Smooth muscle cell (in vitro differentiated cells): ENCODE measurements around the gene MEPCE. TPM values are rescaled to one million over a fixed set of nuclear protein-coding genes. Genes with fewer than 3 reads are reported as not detected.

Source experiments
- DNase-seq: peaks from one replicate; lab custom pipeline; 2025; ENCODE audit not compliant: unreplicated experiment; lab: John Stamatoyannopoulos, UW
- H2AFZ ChIP-seq: fragments of 200-600 bp; sonication (generic); 2 replicates; pipeline ENCODE4 v1.6.0; 2016; ENCODE audit warnings: antibody characterized with exemption, low read depth, mild to moderate bottlenecking
- H3F3A ChIP-seq: fragments of 200-600 bp; sonication (generic); 2 replicates; pipeline ENCODE4 v1.6.0; 2017; ENCODE audit warnings: antibody characterized with exemption, low read depth
- H3K27ac ChIP-seq: fragments of 200-600 bp; sonication (generic); 2 replicates; pipeline ENCODE4 v1.5.1; 2016; ENCODE audit warnings: low read depth, mild to moderate bottlenecking
- H3K27me3 ChIP-seq: fragments of 200-600 bp; sonication (generic); 2 replicates; pipeline ENCODE4 v1.6.1; 2016; ENCODE audit warnings: low read depth, mild to moderate bottlenecking
- H3K36me3 ChIP-seq: fragments of 200-600 bp; sonication (generic); 2 replicates; pipeline ENCODE4 v1.5.1; 2016; ENCODE audit warnings: low read depth
- H3K4me1 ChIP-seq: fragments of 200-600 bp; sonication (generic); 2 replicates; pipeline ENCODE4 v1.5.1; 2016; ENCODE audit warnings: low read depth
- H3K4me2 ChIP-seq: fragments of 200-600 bp; sonication (generic); 2 replicates; pipeline ENCODE4 v1.6.0; 2016; ENCODE audit warnings: mild to moderate bottlenecking
- H3K4me3 ChIP-seq: fragments of 200-600 bp; sonication (generic); 2 replicates; pipeline ENCODE4 v1.5.1; 2016; ENCODE audit warnings: mild to moderate bottlenecking
- H3K79me2 ChIP-seq: fragments of 200-600 bp; sonication (generic); 2 replicates; pipeline ENCODE4 v1.6.0; 2016; ENCODE audit warnings: low read depth, mild to moderate bottlenecking
- H3K9ac ChIP-seq: fragments of 200-600 bp; sonication (generic); 2 replicates; pipeline ENCODE4 v1.6.0; 2016; ENCODE audit warnings: low read depth
- H3K9me3 ChIP-seq: fragments of 200-600 bp; sonication (generic); replicated peaks from 2 replicates; pipeline ENCODE4 v1.5.1; 2016; ENCODE audit warnings: low read depth
- H4K20me1 ChIP-seq: fragments of 200-600 bp; sonication (generic); 2 replicates; pipeline ENCODE4 v1.6.0; 2016; ENCODE audit warnings: low read depth
- CTCF ChIP-seq: fragments of 200-600 bp; sonication (generic); IDR thresholded peaks from 2 replicates; pipeline ENCODE4 v1.5.1; 2017; ENCODE audit warnings: borderline replicate concordance, mild to moderate bottlenecking, antibody characterized with exemption; ENCODE audit not compliant: insufficient read depth, poor library complexity, severe bottlenecking
- WGBS: methylation state at CpG from one replicate; pipeline ENCODE4 v1.1.7; 2016; ENCODE audit warnings: low lambda C conversion rate; 5-methylcytosine and 5-hydroxymethylcytosine counted together
- polyA plus RNA-seq: library from polyadenylated mRNA; unstranded; fragments of >200 nt; fragmentation: Nextera tagmentation; extraction: Ambion mirVana; gene quantifications from 2 replicates; pipeline ENCODE4 v1.2.1, GENCODE V29; 2016
- total RNA-seq: library from RNA; depleted of rRNA; stranded (reverse); fragments of >200 nt; gene quantifications from 2 replicates; pipeline ENCODE4 v1.2.3, GENCODE V29; 2014

Gene MEPCE
- total and polyA plus RNA-seq, 2 experiments from 2014 or later = 14.8 to 19.7 TPM

- DNase-seq = no peak
- H3K4me3 ChIP-seq = no peak overlapping the region
- no peaks in the 10 kb centered on the region for H3F3A ChIP-seq
- no peaks in the 10 kb centered on the region for H3K4me1 ChIP-seq
- H3K27ac ChIP-seq = no peak overlapping the region
- H3K9ac ChIP-seq = no peak overlapping the region
- H4K20me1 ChIP-seq = no peaks in the 10 kb centered on the region
- H3K36me3 ChIP-seq = no peaks in the 10 kb centered on the region
- TF ChIP-seq CTCF = no peak
- H3K79me2 ChIP-seq = no peaks in the 10 kb centered on the region
- no peaks in the 10 kb centered on the region for H3K9me3 ChIP-seq
- whole genome bisulfite sequencing = 77% methylated on average over 9 of the region's 9 CpGs
- peaks cover 12% of the 10 kb centered on the region for H3K27me3 ChIP-seq
- no peak overlapping the region for H3K4me2 ChIP-seq
- no peak overlapping the region for H2AFZ ChIP-seq
Measured at GRCh38 chr7:100389437-100390088, 40.1 kb upstream of the MEPCE start.

- H3K4me3 ChIP-seq = no peak overlapping the region
- H3F3A ChIP-seq = no peaks in the 10 kb centered on the region
- no peaks in the 10 kb centered on the region for H3K9me3 ChIP-seq
- WGBS = 83% methylated on average over 3 of the region's 3 CpGs
- peaks cover 18% of the 10 kb centered on the region for H3K27me3 ChIP-seq
- H3K79me2 ChIP-seq = no peaks in the 10 kb centered on the region
- H3K27ac ChIP-seq = no peak overlapping the region
- no peaks in the 10 kb centered on the region for H3K36me3 ChIP-seq
- no peaks in the 10 kb centered on the region for H4K20me1 ChIP-seq
- H3K4me1 ChIP-seq = no peaks in the 10 kb centered on the region
- H3K9ac ChIP-seq = no peak overlapping the region
- no peak overlapping the region for H3K4me2 ChIP-seq
- no peak for DNase-seq
- TF ChIP-seq CTCF = no peak
- no peak overlapping the region for H2AFZ ChIP-seq
Measured at GRCh38 chr7:100390286-100391009, 39.2 kb upstream of the MEPCE start.

DNA sequence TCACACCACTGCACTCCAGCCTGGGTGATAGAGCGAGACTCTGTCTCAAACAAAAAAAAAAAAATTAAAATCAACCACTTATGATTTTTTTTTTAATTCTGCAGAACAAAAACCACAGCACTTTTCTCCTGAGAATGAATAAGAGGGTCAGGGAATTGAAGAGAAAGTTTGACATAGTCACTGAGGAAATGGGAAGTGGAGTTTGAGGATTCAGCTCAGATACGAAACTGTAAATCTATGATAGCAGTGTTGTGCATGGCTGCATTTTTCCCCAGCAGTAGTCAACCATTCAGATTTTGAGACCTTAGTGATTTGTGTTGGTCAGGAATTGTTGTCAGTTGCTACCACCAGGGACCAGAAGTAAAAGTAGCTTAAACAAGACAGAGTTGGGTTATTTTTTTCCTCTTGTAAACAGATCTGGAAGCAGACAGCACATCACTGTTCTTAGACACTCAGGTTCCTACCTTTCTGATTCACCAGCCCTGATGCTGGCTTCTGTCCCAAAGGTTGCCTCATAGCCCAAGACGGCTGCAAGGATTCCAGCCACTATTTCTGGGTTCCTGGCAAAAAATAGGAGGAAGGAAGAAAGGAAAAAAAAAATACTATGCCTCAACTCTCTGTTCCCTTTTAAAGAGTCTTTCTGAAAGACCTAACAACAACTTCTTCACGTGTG is 36.3 kb upstream of the MEPCE start:
- no peak for DNase-seq
- Histone ChIP-seq H3K4me3 (no peak overlapping the region), H3K36me3 (no peaks in the 10 kb centered on the region), H4K20me1 (no peaks in the 10 kb centered on the region), H3K9ac (no peak overlapping the region), H3K9me3 (no peaks in the 10 kb centered on the region), H2AFZ (no peak overlapping the region), H3K27me3 (peaks cover 16% of the 10 kb centered on the region), H3F3A (no peaks in the 10 kb centered on the region), H3K4me2 (no peak overlapping the region), H3K4me1 (no peaks in the 10 kb centered on the region), H3K79me2 (no peaks in the 10 kb centered on the region), H3K27ac (no peak overlapping the region)
- WGBS = 78% methylated on average over 4 of the region's 4 CpGs
- no peak for TF ChIP-seq CTCF
